NCI-H1436 treated with DMSO at 0.1 percent for 48 hours (cell line): ENCODE results near the gene ICA1.
"Not testable (repeated sequence)": the region's sequence is repeated elsewhere in the genome, so short reads cannot be mapped to it uniquely, and the experiment has no call there.

ENCODE experiments used
- DNase-seq: peaks from one replicate; lab custom pipeline; 2025; lab: John Stamatoyannopoulos, UW

The ICA1 gene

GRCh38 chr7:8094164-8095140 lies 167.5 kb downstream of the ICA1 start:
- DNase-seq: no peak

DNA sequence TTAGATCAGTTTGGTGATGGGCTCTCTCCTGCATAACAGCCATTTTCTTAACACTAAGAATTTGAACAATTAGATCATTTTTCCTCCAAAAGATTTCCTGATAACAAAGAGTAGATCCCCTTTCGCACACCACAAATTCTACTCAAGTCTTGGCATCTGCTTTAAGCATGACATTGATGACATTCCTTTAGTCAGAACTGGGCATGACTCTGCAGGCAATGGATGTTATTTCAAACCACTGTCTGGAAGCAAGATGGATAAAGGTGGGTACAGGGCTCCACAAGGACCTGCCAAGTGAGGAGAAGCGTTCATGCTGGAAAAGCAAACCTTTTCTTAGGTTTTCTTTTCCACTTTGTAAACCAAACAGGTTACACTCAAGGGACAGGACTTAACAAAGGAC lies 169.8 kb downstream of the ICA1 start:
- DNase-seq: no peak

DNA sequence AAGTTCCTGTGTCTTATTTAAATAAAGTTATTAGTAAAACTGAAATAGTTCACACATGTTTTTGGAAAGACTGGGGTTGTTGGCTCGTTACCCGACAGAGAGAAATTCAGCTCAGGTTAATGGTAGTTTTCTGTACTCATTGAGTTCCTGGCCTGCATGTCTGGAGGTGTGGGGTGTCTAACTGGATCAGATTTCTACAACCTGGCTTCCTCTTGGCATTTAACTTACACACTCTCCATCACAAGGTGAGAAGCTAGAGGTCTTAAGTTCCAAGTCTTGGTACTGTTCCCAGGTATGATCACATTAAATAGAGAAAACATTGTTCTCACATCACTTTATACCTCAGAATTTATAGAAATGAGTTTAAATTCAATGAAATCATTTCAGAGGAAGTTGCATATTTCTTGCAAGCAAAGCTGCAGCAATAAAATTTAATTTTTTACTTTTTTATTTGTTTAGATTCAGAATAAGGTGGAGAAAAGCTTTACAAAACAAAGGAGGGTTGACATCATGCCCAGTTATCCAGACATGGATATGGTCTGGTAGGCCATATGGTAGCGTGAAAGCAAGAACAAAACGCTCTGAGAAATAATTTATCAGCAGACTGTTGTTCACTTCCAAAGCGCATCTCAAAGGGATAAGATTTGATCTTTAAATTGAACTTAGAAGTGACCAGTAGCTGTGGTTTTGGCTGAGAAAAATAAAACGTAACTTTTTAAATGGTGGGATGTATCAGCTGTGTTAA lies 172.8 kb downstream of the ICA1 start:
- no peak for DNase-seq

GRCh38 chr7:8086239-8086638 lies 175.7 kb downstream of the ICA1 start:
- DNase-seq: no peak

GRCh38 chr7:8085420-8085819 lies 176.5 kb downstream of the ICA1 start:
- no peak for DNase-seq

DNA sequence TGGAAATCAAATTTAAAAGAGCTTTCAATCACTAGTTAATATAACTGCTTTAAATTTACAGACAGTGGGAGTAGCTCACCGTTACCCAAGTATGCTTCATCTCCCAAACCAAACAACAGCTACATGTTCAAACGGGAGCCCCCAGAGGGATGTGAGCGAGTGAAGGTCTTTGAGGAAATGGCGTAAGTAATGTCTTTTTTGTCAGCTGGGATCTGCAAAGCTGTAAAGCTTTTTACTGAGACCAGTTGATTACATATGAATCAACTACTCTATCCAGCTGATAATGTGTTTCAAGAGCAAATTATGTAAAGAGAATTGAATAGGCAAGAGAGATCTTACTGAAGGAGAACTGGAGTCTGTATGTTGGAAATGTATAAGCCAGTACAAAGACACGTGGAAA lies 177.1 kb downstream of the ICA1 start:
- DNase-seq: peak; percentile 92

- no peak for DNase-seq
Measured at GRCh38 chr7:8082762-8083161, 179.2 kb downstream of the ICA1 start.

DNA sequence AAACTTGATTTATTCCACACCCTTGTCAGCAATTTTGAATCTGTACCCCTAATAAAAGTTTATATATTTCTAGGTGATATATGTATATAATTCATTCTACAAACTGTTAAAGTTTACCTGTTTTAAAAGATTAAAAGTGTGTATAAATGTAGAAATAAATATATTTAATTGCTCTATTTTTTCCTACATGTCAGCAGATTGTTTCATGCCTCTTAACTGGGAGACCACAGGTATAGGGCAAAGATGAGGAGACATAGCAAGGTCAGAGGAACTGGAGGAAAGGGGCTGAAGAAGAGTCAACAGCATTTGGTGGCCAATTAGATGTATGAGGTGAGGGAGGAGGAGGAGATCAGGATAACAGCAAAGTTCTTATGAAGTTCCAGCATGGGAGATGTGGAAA lies 183.5 kb downstream of the ICA1 start:
- DNase-seq: no peak

GRCh38 chr7:8070451-8071180 lies 191.4 kb downstream of the ICA1 start:
- no peak for DNase-seq

- DNase-seq: no peak
Measured at GRCh38 chr7:8068892-8069686, 192.9 kb downstream of the ICA1 start.

DNA sequence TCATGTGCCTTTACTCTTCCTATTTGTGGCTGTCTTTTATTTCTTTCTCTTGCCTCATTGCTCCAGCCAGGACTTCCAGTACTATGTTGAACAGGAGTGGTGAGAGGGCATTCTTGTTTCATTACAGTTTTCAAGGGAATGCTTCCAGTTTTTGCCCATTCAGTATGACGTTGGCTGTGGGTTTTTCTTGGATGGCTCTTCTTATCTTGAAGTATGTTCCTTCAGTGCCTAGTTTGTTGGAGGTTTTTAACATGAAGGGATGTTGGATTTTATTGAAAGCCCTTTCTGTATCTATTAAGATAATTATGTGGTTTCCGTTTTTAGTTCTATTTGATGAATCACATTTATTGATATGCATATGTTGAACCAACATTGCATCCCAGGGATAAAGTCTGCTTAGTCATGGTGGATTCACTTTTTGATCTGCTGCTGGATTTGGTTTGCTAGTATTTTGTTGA lies 196.6 kb downstream of the ICA1 start:
- no peak for DNase-seq

- DNase-seq: no peak
Measured at GRCh38 chr7:8064828-8065227, 197.1 kb downstream of the ICA1 start.

DNA sequence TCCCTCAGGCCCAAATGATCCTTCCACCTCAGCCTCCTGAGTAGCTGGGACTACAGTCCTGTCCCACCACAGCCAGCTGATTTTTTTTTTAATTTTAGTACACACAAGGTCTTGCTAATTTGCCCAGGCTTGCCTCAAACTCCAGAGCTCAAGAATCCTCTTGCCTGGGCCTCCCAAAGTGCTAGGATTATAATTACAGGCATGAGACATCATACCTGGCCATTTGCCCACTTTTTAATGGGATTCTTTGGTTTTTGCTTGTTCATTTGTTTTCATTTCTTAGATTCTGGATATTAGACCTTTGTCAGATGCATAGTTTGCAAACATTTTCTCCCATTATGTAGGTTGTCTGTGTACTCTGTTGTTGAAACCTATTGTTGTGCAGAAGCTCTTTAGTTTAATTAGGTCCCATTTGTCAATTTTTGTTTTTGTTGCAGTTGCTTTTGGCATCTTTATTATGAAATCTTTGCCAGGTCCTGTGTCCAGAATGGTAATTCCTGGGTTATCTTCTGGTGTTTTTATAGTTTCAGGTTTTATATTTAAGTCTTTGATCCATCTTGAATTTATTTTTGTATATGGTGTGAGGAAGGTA lies 198.2 kb downstream of the ICA1 start:
- no peak for DNase-seq

- not testable (repeated sequence) for DNase-seq
Measured at GRCh38 chr7:8063300-8063699, 198.7 kb downstream of the ICA1 start.
